ENCODE data around the gene DCP1B.

Gene DCP1B

DNA sequence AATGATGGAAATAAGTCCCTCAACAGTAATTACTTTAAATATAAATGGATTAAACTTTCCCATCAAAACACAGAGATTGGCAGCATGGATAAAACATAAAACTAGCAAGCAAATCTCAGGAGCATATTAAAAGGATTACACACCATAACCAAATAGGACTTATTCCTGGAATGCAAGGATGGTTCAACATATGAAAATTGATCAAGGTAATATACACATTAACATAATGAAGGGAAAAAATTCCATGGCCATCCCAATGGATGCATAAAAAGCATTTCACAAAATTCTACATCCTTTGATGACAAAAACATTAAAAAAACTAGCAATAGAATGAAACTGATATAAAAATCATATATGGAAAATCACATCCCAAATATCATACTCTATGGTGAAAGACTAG lies 99.4 kb downstream of the DCP1B start:
- H3K4me3 ChIP-seq (ENCODE audit: low read length) = peak overlapping the region; percentile 33
- H3K4me1 ChIP-seq (ENCODE audit: control insufficient read depth, insufficient read depth, low read length) = no peaks in the 10 kb centered on the region
- H3K27me3 ChIP-seq (replicated peaks; ENCODE audit: control insufficient read depth, insufficient read depth, low read length) = peaks cover 11% of the 10 kb centered on the region
- DNase-seq (ENCODE audit: low read depth) = no peak
- peaks cover 65% of the 10 kb centered on the region for H3K9me3 ChIP-seq (ENCODE audit: control insufficient read depth, low read length)
- H3K9ac ChIP-seq (ENCODE audit: low read length) = no peak overlapping the region
- H3K36me3 ChIP-seq (ENCODE audit: control insufficient read depth, insufficient read depth, low read length, severe bottlenecking) = no peaks in the 10 kb centered on the region

DNA sequence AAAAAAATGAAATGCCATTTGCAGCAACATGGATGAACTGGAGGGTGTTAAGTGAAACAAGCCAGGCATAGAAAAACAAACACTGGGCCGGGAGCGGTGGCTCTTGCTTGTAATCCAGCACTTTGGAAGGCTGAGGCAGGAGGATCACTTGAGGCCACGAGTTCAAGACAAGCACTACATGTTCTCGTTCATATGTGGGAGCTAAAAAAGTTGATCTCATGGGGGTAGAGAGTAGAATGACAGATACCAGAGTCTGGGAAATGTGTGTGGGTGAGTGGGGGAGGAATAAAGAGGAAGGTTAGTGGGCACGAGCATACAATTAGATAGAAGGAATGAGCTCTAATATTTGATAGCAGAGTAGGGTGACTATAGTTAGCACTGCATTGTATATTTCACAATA lies 107.3 kb downstream of the DCP1B start:
- H3K36me3 ChIP-seq (ENCODE audit: control insufficient read depth, insufficient read depth, low read length, severe bottlenecking) = no peaks in the 10 kb centered on the region
- no peaks in the 10 kb centered on the region for H3K4me1 ChIP-seq (ENCODE audit: control insufficient read depth, insufficient read depth, low read length)
- no peak overlapping the region for H3K9ac ChIP-seq (ENCODE audit: low read length)
- no peak overlapping the region for H3K4me3 ChIP-seq (ENCODE audit: low read length)
- H3K27me3 ChIP-seq (replicated peaks; ENCODE audit: control insufficient read depth, insufficient read depth, low read length) = peaks cover 5% of the 10 kb centered on the region
- no peak for DNase-seq (ENCODE audit: low read depth)
- peaks cover 51% of the 10 kb centered on the region for H3K9me3 ChIP-seq (ENCODE audit: control insufficient read depth, low read length)
